ENCODE measurements around the gene ZNF211. TPM values are rescaled to one million over a fixed set of nuclear protein-coding genes. Genes with fewer than 3 reads are reported as not detected.

ZNF211 gene
- total RNA-seq, 1 experiment from 2014 or later, result 8.2 TPM

DNA sequence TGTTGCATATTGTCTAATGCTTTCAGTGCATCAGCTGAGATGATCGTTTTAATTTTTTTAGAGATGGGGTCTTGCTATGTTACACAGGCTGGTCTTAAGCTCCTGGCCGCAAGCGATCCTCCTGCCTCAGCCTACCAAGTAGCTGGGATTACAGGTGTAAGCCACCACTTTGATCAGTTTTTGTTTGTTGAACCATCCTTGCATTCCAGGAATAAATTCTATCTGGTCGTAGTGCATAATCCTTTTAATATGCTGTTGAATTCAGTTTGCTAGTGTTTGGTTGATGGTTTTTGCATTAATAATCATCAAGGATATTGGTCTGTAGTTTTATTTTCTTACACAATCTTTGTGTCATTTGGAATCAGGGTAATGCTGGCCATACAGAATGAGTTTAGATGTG lies 4.4 kb downstream of the ZNF211 start:
- CTCF ChIA-PET, result no interaction called here
- intact Hi-C loops (cut with micrococcal nuclease; ENCODE audit: unreplicated experiment), result no loop called here
- BruUV-seq (replicated peaks), result no TSS peak
- Histone ChIP-seq H3K27me3 (replicated peaks; ENCODE audit: insufficient read depth, low read depth, low read length, poor library complexity) (no peaks in the 10 kb centered on the region), H3K4me1 (ENCODE audit: insufficient read depth, low read length, poor library complexity, severe bottlenecking) (no peaks in the 10 kb centered on the region), H3K36me3 (ENCODE audit: insufficient read depth, low read length, poor library complexity, severe bottlenecking) (peaks cover 32% of the 10 kb centered on the region), H3K4me3 (ENCODE audit: low read depth, low read length, poor library complexity, severe bottlenecking) (no peak overlapping the region), H3K9me3 (ENCODE audit: low read depth, low read length, poor library complexity, severe bottlenecking) (peaks cover 53% of the 10 kb centered on the region), H3K27ac (ENCODE audit: low read depth, low read length, poor library complexity, severe bottlenecking) (no peak overlapping the region)
- TF ChIP-seq EZH2 (IDR thresholded peaks at IDR 0.05; ENCODE audit: borderline replicate concordance, low read depth, low read length, poor library complexity, severe bottlenecking) (no peak), CTCF (conservative IDR thresholded peaks at IDR 0.05; ENCODE audit: low read depth, low read length) (no peak)
- DNase-seq (ENCODE audit: low spot score), result no peak
- POLR2A ChIA-PET (ENCODE audit: low non-redundant PET), result no interaction called here

- TF ChIP-seq CTCF (conservative IDR thresholded peaks at IDR 0.05; ENCODE audit: low read depth, low read length) (no peak), EZH2 (IDR thresholded peaks at IDR 0.05; ENCODE audit: borderline replicate concordance, low read depth, low read length, poor library complexity, severe bottlenecking) (no peak)
- intact Hi-C loops (cut with micrococcal nuclease; ENCODE audit: unreplicated experiment), result no loop called here
- Histone ChIP-seq H3K4me3 (ENCODE audit: low read depth, low read length, poor library complexity, severe bottlenecking) (no peak overlapping the region), H3K27me3 (replicated peaks; ENCODE audit: insufficient read depth, low read depth, low read length, poor library complexity) (no peaks in the 10 kb centered on the region), H3K9me3 (ENCODE audit: low read depth, low read length, poor library complexity, severe bottlenecking) (peaks cover 50% of the 10 kb centered on the region), H3K4me1 (ENCODE audit: insufficient read depth, low read length, poor library complexity, severe bottlenecking) (no peaks in the 10 kb centered on the region), H3K27ac (ENCODE audit: low read depth, low read length, poor library complexity, severe bottlenecking) (no peak overlapping the region), H3K36me3 (ENCODE audit: insufficient read depth, low read length, poor library complexity, severe bottlenecking) (peaks cover 28% of the 10 kb centered on the region)
- ChIA-PET POLR2A (ENCODE audit: low non-redundant PET) (no interaction called here), CTCF (no interaction called here)
- no peak for DNase-seq (ENCODE audit: low spot score)
- no TSS peak for BruUV-seq (replicated peaks)
These were observed 8.8 kb downstream of the ZNF211 start for GRCh38 chr19:57641715-57642234.

DNA sequence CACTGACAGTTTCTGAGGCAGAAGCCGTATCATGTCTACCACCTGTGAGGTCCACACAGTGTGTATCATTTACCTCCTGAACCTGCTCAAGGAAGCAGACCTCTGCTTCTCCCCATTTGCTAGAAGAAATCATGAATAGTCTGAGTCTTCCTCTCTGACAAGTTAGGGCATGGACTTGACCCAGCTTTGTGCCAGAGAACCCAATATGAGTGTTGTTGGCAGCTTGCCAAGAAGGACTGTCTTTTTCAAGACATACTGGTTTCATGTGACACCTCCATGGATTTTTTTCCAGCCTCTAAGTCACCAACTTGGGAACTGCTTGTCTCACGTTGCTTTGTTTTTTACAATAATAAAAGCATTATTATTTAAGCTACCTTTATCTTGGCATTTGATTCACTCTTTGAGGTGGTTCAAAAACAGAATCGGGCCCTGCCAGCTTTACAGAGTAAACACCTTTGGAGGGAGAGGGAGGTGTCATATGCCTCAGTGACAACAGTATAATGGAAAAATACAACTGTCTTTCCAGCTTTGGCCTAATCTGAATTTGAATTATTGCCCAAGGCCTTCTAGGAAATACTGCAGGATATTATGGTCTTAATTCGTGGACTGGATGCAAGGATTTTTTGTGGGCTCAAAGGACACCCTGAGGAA lies 9.6 kb downstream of the ZNF211 start:
- no peaks in the 10 kb centered on the region for H3K4me1 ChIP-seq (ENCODE audit: insufficient read depth, low read length, poor library complexity, severe bottlenecking)
- peaks cover 43% of the 10 kb centered on the region for H3K9me3 ChIP-seq (ENCODE audit: low read depth, low read length, poor library complexity, severe bottlenecking)
- peaks cover 28% of the 10 kb centered on the region for H3K36me3 ChIP-seq (ENCODE audit: insufficient read depth, low read length, poor library complexity, severe bottlenecking)
- no peaks in the 10 kb centered on the region for H3K27me3 ChIP-seq (replicated peaks; ENCODE audit: insufficient read depth, low read depth, low read length, poor library complexity)
- intact Hi-C loops (cut with micrococcal nuclease; ENCODE audit: unreplicated experiment), result no loop called here
- TF ChIP-seq EZH2 (IDR thresholded peaks at IDR 0.05; ENCODE audit: borderline replicate concordance, low read depth, low read length, poor library complexity, severe bottlenecking) (no peak), CTCF (conservative IDR thresholded peaks at IDR 0.05; ENCODE audit: low read depth, low read length) (no peak)
- no peak overlapping the region for H3K27ac ChIP-seq (ENCODE audit: low read depth, low read length, poor library complexity, severe bottlenecking)
- ChIA-PET CTCF (no interaction called here), POLR2A (ENCODE audit: low non-redundant PET) (no interaction called here)
- H3K4me3 ChIP-seq (ENCODE audit: low read depth, low read length, poor library complexity, severe bottlenecking), result no peak overlapping the region
- BruUV-seq (replicated peaks), result no TSS peak
- no peak for DNase-seq (ENCODE audit: low spot score)

Data from A673 (cell line).